Measurements from ENCODE around the gene ALK.

GRCh38 chr2:29222381-29223179 is 698.8 kb downstream of the ALK start:
- TF ChIP-seq GATA2 (IDR thresholded peaks at IDR 0.05; ENCODE audit: low read depth, low read length) (no peak), GATA3 (IDR thresholded peaks at IDR 0.05; ENCODE audit: low read depth, low read length) (no peak)
